ENCODE measurements around the gene PSD2. TPM values are rescaled to one million over a fixed set of nuclear protein-coding genes. Genes with fewer than 3 reads are reported as not detected.
"Not testable (repeated sequence)": the region's sequence is repeated elsewhere in the genome, so short reads cannot be mapped to it uniquely, and the experiment has no call there.

Gene PSD2
- total RNA-seq, 1 experiment from 2014 or later, result 0.10 TPM

- DNase-seq (ENCODE audit: low read depth), result no peak
Observed at GRCh38 chr5:139789116-139789844, 6.3 kb upstream of the PSD2 start.

GRCh38 chr5:139789845-139790189, 5.8 kb upstream of the PSD2 start:
- no peak for DNase-seq (ENCODE audit: low read depth)

- DNase-seq (ENCODE audit: low read depth), result no peak
Observed at GRCh38 chr5:139792218-139792617, 3.4 kb upstream of the PSD2 start.

- not testable (repeated sequence) for DNase-seq (ENCODE audit: low read depth)
Observed at GRCh38 chr5:139792655-139793054, 3.0 kb upstream of the PSD2 start.

- DNase-seq (ENCODE audit: low read depth), result no peak
Observed at GRCh38 chr5:139794067-139794846, 1.4 kb upstream of the PSD2 start.

GRCh38 chr5:139796061-139796806, 626 bp downstream of the PSD2 start:
- DNase-seq (ENCODE audit: low read depth), result no peak

GRCh38 chr5:139797335-139797734, 1.7 kb downstream of the PSD2 start:
- no peak for DNase-seq (ENCODE audit: low read depth)

GRCh38 chr5:139797856-139798510, 2.4 kb downstream of the PSD2 start:
- no peak for DNase-seq (ENCODE audit: low read depth)

- DNase-seq (ENCODE audit: low read depth), result no peak
Observed at GRCh38 chr5:139798883-139799282, 3.3 kb downstream of the PSD2 start.

- no peak for DNase-seq (ENCODE audit: low read depth)
Observed at GRCh38 chr5:139799359-139799758, 3.8 kb downstream of the PSD2 start.

- no peak for DNase-seq (ENCODE audit: low read depth)
Observed at GRCh38 chr5:139803978-139804377, 8.4 kb downstream of the PSD2 start.

- no peak for DNase-seq (ENCODE audit: low read depth)
Observed at GRCh38 chr5:139804800-139805397, 9.3 kb downstream of the PSD2 start.

GRCh38 chr5:139805545-139805944, 9.9 kb downstream of the PSD2 start:
- no peak for DNase-seq (ENCODE audit: low read depth)

GRCh38 chr5:139806111-139806510, 10.5 kb downstream of the PSD2 start:
- no peak for DNase-seq (ENCODE audit: low read depth)

- DNase-seq (ENCODE audit: low read depth), result no peak
Observed at GRCh38 chr5:139806726-139807646, 11.4 kb downstream of the PSD2 start.

GRCh38 chr5:139807647-139808030, 12.0 kb downstream of the PSD2 start:
- no peak for DNase-seq (ENCODE audit: low read depth)

GRCh38 chr5:139808481-139809330, 13.1 kb downstream of the PSD2 start:
- peak; percentile 39 for DNase-seq (ENCODE audit: low read depth)

- DNase-seq (ENCODE audit: low read depth), result no peak
Observed at GRCh38 chr5:139809331-139809810, 13.8 kb downstream of the PSD2 start.
